Stimulated activated CD4-positive, alpha-beta T cell treated with anti-CD3 and anti-CD28 coated beads, Interleukin-15, amount 100 ng/mL, for 48 hours (primary cell): ENCODE data around the gene SHOC2.

Experiments used
- DNase-seq, 2 donors: peaks; one replicate each; pipeline ENCODE4 v3.0.0-alpha.2; 2020; ENCODE audit warnings: low read depth in 2 of 2

SHOC2 gene

GRCh38 chr10:110946496-110946895 is 27.1 kb downstream of the SHOC2 start:
- DNase-seq, result no peak

DNA sequence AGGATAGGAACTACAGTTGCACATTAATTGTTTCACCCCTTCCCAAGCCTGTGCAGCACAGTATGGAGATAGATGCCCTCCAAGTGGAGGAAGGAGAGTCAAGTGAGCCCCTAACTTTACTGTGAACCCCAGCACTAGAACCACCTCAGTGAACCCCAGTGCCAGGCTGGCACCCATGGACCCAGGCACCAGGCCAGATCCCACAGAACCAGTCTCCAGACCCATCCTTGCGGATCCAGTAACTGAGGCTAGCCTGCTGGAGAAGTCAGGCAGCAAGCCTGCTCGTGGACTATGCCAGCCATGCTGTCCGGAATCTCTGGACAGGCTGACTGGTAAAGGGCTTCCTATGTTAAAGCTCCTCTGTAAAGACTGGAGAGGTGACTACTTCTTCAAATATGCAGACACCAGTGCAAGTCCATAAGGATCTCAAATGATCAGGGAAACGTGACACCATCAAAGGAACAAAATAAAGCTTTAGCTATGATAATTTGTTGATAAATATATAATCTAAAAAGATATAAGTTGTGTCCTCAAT is 27.7 kb downstream of the SHOC2 start:
- no peak for DNase-seq

DNA sequence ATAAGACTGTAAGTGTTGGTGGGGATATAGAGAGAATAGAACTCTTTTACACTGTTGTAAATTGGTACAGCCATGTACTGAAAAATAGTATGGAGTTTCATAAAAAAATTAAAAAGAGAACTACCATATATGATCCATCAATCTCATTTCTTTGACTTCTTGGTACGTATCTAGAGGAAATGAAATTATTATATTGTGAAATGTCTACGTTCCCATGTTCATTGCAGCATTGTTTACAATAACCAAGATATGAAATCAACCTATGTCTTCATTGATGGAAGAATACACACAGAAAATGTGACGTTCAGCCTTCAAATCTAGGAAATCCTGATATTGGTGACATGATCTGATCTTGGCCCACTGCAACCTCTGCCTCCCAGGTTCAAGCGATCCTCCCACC is 32.0 kb downstream of the SHOC2 start:
- DNase-seq, result no peak

DNA sequence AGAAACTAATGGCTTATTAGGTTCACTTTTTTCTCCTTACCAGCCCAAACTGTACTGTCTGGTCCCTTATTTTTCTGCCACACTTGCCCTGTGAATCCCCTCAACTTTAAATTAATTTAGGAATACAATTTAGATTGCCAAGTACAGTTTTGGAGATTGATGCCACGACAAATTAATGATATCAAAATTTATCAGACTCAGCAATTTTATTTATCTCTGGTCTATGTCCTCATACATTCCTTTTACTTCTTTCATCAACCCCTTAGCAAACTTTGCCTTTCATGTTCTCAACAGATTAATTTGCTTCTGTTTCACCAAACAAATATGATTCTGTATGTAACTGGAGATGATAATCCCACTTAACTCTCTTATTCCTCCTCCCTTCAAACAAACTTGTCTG is 38.2 kb downstream of the SHOC2 start:
- no peak for DNase-seq

DNA sequence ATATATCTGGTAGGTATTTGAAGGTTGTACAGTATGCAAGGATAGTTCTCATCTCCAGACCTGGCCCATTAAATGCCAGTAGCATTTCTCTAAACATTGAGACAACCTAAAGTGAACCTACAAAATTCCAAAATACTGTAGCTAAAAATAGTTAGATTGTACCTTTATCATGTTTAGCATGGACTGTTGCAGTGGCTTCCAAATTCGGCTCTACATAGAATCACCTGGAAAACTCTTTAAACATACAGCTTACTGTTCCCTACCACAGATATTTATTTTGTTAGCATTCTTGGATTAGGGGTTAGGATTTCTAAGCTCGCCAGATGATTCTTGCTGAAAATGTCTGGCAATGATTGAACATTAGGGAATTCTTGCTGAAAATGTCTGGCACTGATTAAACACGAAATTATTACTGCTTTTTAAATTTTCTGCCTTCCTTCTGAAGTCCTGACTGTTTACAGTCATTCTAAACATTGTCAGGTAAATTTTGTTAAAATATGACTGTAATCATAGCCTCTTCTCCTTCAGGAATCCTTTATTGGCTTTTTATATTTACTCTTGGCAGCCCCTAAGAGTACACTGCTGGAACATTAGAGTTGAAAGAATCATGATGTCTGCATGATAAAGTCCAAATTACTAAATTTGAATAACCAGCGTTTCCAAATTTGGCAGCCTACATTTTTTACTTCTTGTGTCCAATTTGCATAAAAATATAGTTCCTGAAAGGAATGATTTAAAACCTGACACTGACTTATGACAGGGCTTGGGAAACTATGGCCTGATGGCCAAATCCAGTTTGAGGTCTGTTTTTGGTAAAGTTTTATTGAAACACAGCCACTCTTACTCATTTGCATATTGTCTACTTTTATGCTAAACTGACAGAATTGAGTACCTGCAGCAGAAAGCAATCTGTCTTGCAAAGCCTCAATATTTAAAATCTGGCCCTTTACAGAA is 40.3 kb downstream of the SHOC2 start:
- no peak for DNase-seq

- no peak for DNase-seq
These were observed 40.9 kb downstream of the SHOC2 start for GRCh38 chr10:110960333-110960712.

GRCh38 chr10:110962443-110962842 is 43.0 kb downstream of the SHOC2 start:
- DNase-seq, result no peak

DNA sequence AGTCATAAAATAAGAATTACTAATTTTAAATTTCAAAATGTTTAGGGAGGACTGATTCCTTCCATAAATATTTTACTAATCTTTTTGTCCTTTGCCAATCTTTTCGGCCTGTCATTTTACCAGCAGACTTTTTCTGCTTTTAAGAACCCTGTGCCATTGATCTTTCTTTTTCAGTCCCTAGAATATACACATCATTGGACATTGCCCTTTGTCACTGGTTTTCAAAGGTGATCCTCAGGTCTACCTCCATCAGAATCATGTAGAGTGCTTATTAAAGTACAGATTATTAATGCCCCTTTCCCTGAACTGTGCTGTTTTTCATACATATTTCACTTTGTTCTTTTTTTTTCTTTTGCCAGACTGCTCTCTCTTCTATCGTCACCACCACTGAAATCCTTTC is 43.8 kb downstream of the SHOC2 start:
- DNase-seq, result no peak

GRCh38 chr10:110964681-110965080 is 45.3 kb downstream of the SHOC2 start:
- no peak for DNase-seq

DNA sequence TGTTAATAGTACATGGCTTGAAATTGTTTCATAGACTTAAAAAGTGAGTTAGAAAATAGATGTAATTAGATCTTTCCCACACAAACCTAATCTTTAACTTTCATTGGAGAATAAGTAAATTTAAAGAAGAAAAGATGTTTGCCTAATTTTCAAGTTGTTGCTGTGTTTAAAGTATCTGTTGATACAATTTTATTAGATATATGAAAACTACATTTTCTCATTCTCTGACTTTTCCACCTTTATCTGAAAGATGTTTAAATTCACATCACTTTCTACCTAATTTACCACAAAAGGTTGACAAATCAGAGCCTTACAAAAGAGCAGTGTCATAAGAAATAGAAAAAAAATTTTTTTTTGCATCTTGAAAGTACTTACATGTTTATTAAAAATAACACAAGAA is 45.8 kb downstream of the SHOC2 start:
- no peak for DNase-seq

GRCh38 chr10:110966146-110966545 is 46.7 kb downstream of the SHOC2 start:
- no peak for DNase-seq

- no peak for DNase-seq
These were observed 47.7 kb downstream of the SHOC2 start for GRCh38 chr10:110967009-110967630.

- no peak for DNase-seq
These were observed 48.2 kb downstream of the SHOC2 start for GRCh38 chr10:110967645-110968044.

- no peak for DNase-seq
These were observed 49.8 kb downstream of the SHOC2 start for GRCh38 chr10:110969183-110969582.

DNA sequence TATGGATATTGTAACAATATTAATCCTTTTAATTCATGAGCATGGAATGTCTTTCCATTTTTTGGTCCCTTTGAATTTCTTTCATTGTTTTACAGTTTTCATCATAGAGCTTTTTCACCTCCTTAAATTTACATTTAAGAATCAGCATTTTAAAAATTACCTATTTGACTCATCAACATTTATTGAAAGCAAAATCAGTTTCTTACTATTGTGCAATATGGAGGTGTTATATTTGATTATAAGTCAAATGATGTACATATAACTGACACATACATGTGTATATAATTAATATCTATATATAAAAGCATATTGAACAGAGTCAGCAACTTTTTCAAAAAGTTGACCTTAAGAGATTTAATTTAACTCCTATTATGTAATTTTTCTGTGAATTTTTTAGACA is 52.2 kb downstream of the SHOC2 start:
- no peak for DNase-seq

DNA sequence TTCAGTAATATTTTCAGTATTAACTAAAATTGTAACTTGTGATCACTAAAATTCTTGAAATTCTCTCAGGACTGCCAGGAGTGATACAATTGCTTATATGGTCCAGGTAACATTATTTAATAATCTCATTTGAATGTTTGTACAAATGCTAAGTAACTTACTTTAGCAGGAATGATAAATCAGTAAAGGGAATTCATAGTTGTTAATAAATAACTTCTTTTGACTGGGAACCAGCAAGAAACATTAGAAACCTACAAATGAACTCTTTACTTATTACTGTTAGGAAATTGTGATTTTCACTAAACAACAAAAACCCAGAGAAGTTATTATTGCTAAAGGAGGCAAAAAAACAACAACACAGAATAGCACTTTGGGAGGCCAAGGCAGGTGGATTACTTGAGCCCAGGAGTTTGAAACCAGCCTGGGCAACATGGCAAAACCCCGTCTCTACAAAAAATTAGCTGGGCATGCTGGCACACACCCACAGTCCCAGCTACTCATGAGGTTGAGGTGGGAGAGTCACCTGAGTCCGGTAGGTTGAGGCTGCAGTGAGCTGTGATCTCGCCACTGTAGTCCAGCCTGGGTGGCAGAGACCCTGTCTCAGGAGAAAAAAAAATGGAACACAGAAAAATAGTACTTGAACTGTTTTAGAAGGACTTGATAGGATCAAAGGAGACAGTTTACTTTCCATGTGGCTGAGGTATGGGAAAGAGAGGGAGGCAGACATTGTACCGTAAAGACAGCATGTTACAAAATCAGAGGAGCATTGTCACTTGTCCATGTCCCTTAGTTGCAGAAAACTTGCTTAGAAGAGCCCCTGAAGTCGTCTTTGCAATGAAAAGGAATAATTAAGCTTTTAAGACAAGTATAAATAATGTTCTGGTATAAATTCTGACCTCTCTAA is 53.1 kb downstream of the SHOC2 start:
- DNase-seq, result no peak

DNA sequence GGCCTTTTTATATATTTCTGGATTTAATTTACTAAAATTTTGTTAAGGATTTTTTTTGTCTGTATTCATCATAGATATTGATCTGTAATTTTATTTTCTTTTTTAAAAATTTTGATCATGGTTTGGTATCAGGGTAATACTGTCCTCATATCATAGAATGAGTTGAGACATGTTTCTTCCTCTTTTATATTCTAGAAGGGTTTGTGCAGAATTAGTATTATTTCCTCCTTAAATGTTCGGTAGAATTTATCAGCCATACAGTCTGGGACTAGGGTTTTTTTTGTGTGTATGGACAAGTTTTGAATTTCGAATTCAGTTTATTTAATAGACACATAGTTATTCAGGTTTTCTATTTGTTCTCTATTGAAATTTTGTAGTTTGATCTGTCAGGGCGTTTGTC is 54.0 kb downstream of the SHOC2 start:
- no peak for DNase-seq

DNA sequence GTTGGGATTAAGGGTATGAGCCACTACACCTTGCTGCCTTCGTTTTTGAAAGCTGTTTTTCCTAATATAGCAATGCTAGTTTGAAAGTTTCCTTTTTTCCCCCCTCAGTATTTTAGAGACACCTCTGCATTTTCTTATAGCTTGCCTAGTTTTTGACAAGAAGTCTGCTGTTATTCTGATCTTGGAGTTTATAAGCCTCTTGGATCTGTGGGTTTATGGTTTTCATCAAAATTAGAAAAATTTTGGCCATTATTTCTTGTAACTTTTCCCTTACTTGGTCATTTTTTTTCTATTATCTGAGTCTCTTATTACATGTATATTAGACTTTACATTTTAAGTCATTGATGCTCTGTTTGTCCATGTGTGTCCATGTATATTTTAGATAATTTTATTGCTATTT is 57.2 kb downstream of the SHOC2 start:
- DNase-seq, result no peak

DNA sequence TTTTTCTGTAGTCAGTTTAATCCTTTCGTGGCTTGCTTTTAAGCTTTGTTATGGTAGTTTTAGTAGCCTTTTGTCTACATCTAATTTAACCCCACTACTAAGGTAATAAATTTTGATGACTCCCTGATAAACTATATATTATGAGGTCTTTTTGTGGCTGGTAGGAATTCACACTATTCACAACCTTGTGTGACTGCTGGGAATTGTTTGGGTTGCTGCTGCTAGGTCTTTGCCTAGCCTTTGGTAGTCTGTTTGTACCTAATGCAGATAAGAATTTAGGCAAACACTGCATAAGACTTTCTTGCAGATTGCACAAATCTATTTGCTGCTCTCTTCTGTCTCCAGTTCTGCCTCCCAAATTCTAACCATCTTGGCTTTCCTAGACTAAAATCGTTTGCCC is 58.3 kb downstream of the SHOC2 start:
- no peak for DNase-seq

DNA sequence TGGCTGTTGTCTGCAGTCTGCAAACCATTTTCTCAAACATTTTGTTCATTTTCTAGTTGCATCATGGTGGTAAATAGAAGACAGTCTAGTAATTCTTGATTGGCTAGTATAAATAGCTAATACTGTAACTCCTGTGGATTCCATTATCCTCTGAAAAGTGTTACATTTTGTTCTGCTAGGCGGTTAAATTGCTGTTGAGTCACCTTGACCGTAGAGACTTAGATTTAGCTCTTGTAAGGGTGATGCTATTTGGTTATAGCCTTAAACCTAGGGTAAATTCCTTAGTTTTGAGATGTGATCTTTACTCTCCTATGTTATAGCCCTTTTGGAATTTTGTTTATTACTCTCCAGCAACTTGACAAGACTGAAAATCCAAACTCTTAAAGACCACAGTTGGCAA is 58.8 kb downstream of the SHOC2 start:
- DNase-seq, result no peak

GRCh38 chr10:110979611-110980010 is 60.2 kb downstream of the SHOC2 start:
- DNase-seq, result no peak

- DNase-seq, result no peak
These were observed 61.4 kb downstream of the SHOC2 start for GRCh38 chr10:110980807-110981206.
